ENCODE measurements around the gene PPP1R2B.

PPP1R2B gene

GRCh38 chr5:156883316-156883875, 33.3 kb downstream of the PPP1R2B start:
- no peak for DNase-seq

- DNase-seq = no peak
Observed at GRCh38 chr5:156888520-156888919, 38.4 kb downstream of the PPP1R2B start.

GRCh38 chr5:156892223-156892622, 42.1 kb downstream of the PPP1R2B start:
- DNase-seq = peak in 1 of 2 donors; percentile 17

GRCh38 chr5:156892864-156893263, 42.8 kb downstream of the PPP1R2B start:
- no peak for DNase-seq

- DNase-seq = no peak
Observed at GRCh38 chr5:156893517-156893916, 43.4 kb downstream of the PPP1R2B start.

- no peak for DNase-seq
Observed at GRCh38 chr5:156896546-156896945, 46.5 kb downstream of the PPP1R2B start.

Measured in CD4-positive, alpha-beta T cell treated with Interferon alpha-2 for 1 hour (primary cell).